Measurements from ENCODE around the gene TBXA2R. TPM values are rescaled to one million over a fixed set of nuclear protein-coding genes. Genes with fewer than 3 reads are reported as not detected.

The TBXA2R gene
- 1 to 10 TPM; 1.7 to 6.0 TPM for total RNA-seq
- polyA plus RNA-seq = 1 to 10 TPM; 5.0 to 5.9 TPM

- 5% methylated on average over 46 of the region's 46 CpGs for WGBS
- Histone ChIP-seq H3K9me3 (ENCODE audit: control insufficient read depth in 4 of 4, low read length in 3 of 4) (no peaks in the 10 kb centered on the region), H3K27me3 (ENCODE audit: control insufficient read depth in 4 of 4, insufficient read depth in 4 of 4, low read length in 3 of 4) (no peaks in the 10 kb centered on the region), H3K4me3 (ENCODE audit: low read depth in 1 of 3, low read length in 3 of 3) (peak within 1 kb of the TSS in 2 of 3 donors; percentile 2 to 55), H3K9ac (ENCODE audit: low read depth in 1 of 2, low read length in 2 of 2) (no peak within 1 kb of the TSS), H3K27ac (ENCODE audit: low read depth in 1 of 2, low read length in 2 of 2) (peak within 1 kb of the TSS; percentile 69 to 73), H3K36me3 (ENCODE audit: control insufficient read depth in 4 of 4, insufficient read depth in 3 of 4, low read depth in 1 of 4, low read length in 3 of 4) (peaks cover 2 to 8% (median 3%) of the 10 kb centered on the region in 4 donors), H3K4me1 (ENCODE audit: control insufficient read depth in 4 of 4, insufficient read depth in 4 of 4, low read length in 3 of 4) (peaks cover 0 to 8% (median 4%) of the 10 kb centered on the region in 4 donors)
- peak; percentile 76 for DNase-seq (ENCODE audit: low spot score)
- TF ChIP-seq HNF4G (IDR thresholded peaks at IDR 0.05) (no peak), GABPA (IDR thresholded peaks at IDR 0.05 in 1 of 2, conservative IDR thresholded peaks at IDR 0.05 in 1 of 2) (no peak), JUND (IDR thresholded peaks at IDR 0.05) (no peak), HNF4A (conservative IDR thresholded peaks at IDR 0.05) (no peak), TAF1 (conservative IDR thresholded peaks at IDR 0.05) (no peak), FOXA2 (IDR thresholded peaks at IDR 0.05) (no peak), CTCF (IDR thresholded peaks at IDR 0.05; ENCODE audit: low read depth, low read length, missing input control) (no peak), NR2F2 (IDR thresholded peaks at IDR 0.05) (no peak), REST (IDR thresholded peaks at IDR 0.05) (no peak), RAD21 (IDR thresholded peaks at IDR 0.05) (no peak), SP1 (IDR thresholded peaks at IDR 0.05) (no peak), FOXA1 (IDR thresholded peaks at IDR 0.05) (no peak), YY1 (IDR thresholded peaks at IDR 0.05) (no peak), MAX (IDR thresholded peaks at IDR 0.05) (no peak), RXRA (IDR thresholded peaks at IDR 0.05) (no peak), ATF3 (IDR thresholded peaks at IDR 0.05) (no peak), ZBTB33 (IDR thresholded peaks at IDR 0.05) (no peak)
These were observed at the start of gene TBXA2R for GRCh38 chr19:3606690-3607289. Gene TBXA2R, minus strand, starts transcription at chr19:3606875. Its CDS starts 6,241 bp downstream, at chr19:3600634.

All from liver (tissue), 9 donors.